ENCODE results near the gene AFAP1L2.

The AFAP1L2 gene

DNA sequence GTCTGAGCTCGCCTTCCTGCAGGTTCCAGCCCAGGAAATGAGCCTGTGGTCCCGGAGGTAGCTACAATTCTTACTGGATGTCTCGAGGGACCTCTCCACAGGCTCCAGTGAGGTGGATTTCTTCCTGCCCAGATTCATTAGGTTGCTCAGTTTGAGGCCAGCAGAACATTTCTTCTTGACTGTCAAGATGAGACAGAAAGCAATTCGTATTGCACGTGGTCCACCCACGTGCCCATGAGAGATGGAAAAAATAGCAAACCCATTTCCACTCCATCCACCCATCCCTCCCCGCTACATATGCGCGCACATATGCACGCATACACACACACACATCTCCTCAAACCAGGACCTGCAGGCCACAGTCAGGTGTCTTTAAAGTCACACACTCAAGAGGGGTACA lies 96.6 kb downstream of the AFAP1L2 start:
- DNase-seq, result no peak

DNA sequence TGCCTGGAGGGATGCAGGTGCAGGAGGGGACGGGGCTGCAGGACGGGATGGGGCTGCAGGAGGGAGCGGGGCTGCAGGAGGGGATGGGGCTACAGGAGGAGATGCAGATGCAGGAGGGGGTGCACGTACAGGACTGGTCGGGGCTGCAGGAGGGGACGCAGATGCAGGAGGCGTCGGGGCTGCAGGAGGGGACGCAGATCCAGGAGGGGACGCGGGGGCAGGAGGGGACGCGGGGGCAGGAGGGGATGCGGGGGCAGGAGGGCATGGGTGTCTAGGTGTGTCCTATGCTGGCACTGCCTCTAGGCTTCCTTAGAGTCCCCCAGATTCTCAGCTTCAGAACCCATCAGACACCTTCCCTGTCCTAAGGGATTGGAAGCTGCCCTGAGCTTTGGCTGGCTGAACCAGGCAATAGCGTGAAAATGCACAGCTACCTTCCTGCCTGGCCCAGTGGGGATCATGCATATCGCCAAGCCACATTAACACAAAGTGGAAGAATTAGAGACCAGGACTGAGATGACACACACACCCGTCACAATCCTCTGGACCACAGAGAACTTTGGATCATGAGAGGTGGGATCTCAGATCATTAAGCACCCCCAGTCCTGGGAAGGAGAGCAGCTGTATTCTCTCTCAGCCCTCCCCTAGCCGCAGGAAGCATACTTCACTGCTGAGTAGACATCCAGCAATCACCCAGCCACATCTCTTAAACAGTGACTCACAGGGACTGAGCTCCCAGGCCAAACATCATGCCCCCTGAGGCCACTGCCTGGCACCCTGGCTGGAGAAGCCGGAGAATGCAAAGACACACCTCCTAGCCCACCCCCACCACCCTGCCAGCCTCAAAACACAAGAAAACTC lies 98.0 kb downstream of the AFAP1L2 start:
- no peak for DNase-seq

DNA sequence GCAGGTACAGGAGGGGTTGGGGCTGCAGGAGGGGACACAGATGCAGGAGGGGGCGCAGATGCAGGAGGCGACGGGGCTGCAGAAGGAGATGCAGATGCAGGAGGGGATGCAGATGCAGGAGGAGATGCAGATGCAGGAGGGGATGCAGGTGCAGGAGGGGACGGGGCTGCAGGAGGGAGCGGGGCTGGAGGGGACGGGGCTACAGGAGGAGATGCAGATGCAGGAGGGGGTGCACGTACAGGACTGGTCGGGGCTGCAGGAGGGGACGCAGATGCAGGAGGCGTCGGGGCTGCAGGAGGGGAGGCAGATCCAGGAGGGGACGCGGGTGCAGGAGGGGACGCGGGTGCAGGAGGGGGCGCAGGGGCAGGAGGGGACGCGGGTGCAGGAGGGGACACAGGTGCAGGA lies 98.8 kb downstream of the AFAP1L2 start:
- no peak for DNase-seq

DNA sequence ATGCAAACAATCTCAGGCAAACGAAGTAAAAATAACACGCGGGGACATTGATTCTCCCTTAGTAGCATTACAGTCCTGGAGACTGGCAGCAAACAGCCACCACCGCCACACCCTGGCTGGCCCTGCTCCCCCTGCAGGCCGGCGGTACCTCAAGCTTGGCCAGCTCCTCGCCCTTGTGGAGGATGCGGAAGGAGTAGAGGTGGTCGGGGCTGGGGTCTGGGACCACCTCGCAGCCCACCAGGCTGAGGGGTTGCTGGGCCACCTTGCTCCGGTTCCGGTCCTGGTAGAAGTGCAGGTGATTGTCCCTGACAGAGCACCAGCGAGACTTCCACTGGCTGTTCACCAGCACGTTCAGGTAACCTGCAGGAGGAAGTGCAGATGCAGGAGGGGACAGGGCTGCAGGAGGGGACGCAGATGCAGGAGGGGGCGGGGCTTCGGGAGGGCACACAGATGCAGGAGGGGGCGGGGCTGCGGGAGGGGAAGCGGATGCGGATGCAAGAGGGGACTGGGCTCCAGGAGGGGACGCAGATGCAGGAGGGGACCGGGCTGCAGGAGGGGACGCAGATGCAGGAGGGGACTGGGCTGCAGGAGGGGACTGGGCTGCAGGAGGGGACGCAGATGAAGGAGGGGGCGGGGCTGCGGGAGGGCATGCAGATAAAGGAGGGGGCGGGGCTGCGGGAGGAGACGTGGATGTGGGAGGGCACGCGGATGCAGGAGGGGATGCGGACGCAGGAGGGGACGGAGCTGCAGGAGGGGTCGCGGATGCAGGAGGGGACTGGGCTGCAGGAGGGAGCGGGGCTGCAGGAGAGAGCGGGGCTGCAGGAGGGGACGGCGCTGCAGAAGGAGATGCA lies 99.5 kb downstream of the AFAP1L2 start:
- peak; percentile 59 for DNase-seq

DNA sequence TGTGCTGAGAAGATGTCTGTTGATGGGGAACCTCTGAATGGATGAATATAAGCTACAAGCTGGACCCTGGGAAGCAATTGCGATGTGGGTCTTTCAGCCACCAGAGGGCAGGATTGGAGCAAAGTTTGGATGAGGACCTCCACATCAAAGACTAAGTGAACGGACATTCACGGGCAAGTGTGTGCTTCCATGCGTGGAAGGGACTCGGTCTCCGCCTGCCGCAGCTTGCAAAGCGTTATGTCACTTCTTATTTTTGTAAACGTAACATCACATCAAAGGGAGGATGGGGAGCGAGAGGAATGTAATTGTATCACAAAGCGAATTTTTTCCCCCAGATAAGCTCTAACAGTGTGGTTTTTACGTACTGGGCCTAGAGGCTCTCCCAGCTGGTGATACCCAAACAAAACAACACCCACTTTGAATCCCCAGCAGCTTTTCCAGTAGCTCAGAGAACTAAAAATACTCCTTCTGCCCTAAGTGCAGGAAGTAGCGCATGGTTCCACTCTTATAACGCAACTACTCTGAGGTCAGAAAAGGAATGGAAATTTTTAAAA lies 100.2 kb downstream of the AFAP1L2 start:
- peak; percentile 90 for DNase-seq

DNA sequence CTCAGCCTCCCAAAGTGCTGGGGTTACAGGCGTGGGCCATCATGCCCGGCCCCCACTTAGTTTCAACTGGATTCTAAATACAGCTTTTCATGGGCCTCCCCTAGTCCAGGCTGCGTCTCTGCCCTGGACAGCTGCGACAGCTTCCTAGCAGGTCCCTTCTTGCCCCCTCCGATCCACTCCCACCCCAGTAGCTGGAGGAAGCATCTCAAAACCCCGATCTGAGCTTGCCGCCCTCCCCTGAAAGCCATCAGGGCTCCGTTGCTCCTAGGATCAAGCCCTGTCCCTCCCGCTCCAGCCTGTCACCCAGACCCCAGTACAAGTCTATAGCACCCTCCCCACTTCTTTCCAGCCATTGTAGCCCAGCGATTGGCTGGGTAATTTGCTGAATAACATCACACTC lies 100.7 kb downstream of the AFAP1L2 start:
- DNase-seq, result no peak

DNA sequence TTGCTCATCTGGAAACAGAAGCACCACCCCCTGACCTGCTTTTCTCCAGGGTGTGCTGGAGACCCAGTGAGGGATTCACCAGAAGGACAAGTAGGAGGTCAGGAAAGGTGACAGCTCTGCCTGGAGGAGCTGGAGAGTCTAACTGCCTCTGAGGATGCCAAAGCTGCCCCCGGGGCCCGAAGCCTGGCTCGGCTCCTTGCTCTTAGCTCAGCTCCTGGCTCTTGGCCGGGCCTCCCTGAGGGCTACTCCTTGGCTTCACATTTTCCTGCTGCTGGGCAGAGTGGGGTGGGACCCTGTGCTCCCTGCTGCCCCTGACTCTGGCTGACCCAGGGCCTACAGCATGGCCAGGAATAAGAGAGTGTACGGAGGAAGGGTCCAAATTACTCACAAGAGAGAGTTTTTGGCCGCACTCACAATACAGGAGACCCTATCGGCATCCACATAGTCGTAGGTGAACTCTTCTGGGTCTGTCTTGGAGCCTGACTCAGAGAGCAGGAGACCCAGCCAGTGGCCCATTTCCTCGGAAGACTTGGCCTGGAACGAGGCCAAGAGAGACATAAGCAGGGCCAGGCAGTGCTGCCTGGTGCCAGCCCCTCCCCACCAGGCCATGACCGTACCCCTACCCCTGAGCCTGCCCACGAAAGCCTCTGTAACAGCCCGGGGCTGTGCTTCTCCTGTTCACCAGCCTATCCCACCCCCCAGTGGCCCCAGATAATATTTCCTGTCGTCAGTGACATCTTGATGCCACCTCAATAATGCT lies 102.2 kb downstream of the AFAP1L2 start:
- no peak for DNase-seq

DNA sequence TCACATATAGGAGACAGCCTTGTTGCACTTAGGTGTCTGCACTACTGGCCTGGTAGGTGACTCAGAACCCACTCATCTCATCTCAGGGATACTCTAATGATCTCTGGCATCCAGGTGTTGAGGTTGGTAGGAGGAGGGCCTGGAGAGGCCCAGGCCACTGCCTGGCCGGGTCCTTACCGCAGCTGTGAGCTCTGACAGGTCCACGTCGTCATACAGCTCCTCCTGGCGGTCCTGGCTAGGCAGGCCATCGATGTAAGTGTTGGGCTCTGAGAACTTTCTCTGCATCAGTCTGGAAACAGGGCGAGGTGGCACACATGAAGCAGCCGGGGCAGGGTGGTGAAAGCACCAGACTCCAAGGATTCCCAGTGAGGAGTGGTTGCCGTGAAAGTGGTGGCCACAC lies 103.1 kb downstream of the AFAP1L2 start:
- no peak for DNase-seq

DNA sequence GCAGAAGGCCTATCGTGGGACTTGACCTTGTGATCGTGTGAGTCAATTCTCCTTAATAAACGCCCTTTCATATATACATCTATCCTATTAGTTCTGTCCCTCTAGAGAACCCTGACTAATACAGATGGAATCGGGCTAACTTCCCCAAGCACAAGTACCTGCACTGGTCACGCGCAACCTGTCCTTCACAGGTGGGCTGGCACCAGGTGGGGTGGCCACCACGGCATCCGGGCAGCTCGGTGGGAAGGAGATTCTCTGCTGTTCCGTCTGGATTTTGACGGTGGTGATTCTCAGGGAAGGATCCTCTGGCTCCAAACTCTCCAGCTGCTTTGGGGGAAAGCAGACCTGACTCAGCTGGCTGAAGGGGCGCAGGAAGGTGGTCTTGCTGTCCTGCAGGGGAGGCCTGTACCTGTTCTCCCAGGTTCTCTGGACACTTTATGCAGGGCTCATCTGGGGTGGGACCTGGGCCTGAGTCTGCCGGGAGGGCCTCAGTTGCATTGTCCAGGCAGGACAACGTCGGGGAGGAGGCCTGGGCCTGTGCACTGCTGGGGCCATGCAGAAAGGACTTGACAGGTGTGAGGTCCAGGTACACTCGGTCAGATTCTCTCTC lies 104.2 kb downstream of the AFAP1L2 start:
- DNase-seq, result no peak

DNA sequence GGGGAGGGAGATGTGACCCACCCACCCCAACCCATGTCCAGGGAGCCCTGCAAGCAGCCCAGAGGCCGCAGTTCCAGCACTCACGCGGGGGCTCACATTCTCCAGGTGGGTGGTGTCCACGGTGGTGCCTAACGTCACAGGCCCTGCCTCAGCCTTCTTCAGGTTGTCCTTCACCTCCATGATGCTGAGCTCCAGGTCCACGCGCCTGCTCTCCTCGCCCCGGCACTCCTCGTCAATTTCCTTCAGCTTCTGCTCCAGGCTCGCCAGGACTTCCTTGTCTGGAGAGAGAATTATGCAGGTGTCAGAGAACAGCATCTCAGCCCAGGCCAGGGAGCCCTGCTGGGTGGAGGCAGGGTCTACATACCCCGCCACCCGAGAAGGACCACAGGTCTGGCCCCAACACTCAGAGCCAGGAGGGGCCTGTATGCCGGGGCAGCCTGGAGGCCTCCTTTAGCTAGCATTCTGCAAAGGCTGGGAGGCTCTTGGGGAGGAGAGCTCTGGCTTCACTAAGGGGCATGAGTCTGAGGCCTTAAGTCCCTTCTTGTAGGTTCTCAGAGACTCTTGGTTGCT lies 107.1 kb downstream of the AFAP1L2 start:
- no peak for DNase-seq

DNA sequence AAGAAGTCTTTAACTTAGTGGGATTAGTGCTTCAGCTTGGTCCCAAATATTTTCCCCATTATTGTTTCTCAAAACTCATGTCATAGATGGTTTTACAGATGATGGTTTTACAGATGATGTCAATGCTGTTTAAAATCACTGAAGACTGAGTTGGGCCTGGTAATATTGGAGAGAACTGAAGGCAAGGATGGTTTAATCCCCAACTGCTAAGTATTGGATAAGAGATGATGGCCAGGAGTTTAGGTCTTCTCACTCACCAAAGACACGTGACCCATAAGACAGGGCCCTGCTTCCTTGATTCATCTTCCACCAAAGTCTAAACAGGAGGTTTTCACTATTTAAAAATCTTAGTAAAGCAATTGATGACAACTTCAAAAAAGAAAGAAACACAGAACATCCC lies 108.9 kb downstream of the AFAP1L2 start:
- no peak for DNase-seq

DNA sequence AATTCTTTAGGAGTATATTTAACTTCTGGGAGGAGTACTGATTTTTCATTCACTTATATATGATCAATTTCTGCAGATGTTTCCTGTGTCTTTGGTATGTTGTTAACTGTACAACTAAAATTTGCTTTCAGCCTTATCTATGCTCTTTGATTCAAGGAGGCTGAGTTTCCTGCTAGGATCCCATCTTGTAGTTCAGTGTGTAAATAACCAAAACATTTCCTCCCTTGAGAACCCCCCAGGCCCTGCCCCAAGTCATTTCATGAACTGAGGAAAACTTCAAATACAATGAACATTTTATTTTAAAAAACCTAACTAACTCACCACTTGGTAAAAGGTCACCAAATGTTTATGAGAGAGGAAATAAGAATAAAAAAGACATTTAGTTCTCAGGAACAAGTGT lies 109.8 kb downstream of the AFAP1L2 start:
- no peak for DNase-seq

DNA sequence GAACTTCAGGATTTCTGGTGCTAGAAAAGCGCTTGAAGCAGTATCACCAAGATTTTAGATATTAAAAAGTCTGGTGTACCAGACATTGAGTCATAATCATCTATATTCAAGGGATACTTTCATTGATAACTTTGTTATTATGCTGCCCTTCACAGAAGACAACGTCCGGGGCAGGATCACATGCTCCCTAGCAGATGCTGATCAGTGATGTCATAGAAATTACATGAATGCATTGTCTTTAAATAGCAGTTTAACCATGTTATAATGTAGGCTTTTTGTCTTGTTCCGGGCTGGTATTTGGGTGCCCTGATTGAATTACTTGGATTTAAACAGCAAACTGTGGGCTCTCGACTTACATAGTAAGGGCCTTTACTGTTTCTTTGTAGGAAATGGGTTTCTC lies 111.2 kb downstream of the AFAP1L2 start:
- no peak for DNase-seq

DNA sequence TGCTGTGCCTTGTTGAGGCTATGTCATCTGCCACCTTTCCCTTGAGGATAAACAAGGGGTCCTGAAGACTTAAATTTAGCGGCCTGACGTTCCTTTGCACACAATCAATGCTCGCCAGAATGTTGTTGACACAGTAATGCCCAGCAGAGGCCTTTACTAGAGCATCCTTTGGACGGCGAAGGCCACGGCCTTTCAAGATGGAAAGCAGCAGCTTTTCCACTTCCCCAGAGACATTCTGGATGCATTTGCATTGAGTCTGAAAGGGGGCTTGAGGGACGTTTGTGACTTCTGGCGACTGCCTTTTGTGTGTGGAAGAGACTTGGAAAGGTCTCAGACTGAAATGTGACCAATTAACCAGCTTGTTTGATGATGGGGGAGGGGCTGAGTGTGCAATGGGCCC lies 112.8 kb downstream of the AFAP1L2 start:
- no peak for DNase-seq

DNA sequence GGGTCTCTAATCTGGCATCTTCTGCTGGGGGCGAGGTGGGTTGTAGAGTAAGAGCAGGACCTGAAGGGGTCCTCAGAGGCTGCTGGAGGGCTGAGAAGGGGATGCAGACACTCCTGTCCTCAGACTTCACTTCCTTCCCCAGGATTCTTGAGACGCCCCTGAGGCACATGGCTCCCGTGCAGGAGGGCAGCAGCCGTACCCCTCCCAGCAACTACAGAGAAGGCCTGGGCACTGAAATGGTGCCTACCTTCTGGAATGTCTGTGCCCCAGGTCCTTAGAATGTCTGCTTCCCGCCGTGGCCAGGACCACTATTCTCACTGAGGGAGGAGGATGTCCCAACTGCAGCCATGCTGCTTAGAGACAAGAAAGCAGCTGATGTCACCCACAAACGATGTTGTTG lies 113.2 kb downstream of the AFAP1L2 start:
- no peak for DNase-seq

DNA sequence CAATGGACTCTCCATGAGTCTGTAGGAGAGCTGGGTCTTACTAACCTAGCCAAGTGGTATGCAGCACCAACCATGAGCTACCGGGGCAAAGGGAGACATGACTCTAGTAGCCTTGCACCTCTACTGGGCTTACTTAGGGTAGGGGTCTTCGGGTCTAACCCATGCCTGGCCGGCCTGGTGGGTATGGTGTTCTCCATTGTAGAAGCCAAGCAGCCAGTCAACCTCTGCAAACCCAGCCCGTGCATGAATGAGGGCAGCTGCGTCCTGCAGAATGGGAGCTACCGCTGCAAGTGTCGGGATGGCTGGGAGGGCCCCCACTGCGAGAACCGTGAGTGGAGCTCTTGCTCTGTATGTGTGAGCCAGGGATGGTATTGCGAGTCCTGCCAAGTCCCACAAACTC lies 114.3 kb downstream of the AFAP1L2 start:
- DNase-seq, result no peak

DNA sequence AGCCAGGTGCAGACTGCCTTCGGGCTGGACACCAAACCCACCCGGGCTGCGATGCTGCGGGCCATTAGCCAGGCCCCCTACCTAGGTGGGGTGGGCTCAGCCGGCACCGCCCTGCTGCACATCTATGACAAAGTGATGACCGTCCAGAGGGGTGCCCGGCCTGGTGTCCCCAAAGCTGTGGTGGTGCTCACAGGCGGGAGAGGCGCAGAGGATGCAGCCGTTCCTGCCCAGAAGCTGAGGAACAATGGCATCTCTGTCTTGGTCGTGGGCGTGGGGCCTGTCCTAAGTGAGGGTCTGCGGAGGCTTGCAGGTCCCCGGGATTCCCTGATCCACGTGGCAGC lies 115.2 kb downstream of the AFAP1L2 start:
- no peak for DNase-seq

DNA sequence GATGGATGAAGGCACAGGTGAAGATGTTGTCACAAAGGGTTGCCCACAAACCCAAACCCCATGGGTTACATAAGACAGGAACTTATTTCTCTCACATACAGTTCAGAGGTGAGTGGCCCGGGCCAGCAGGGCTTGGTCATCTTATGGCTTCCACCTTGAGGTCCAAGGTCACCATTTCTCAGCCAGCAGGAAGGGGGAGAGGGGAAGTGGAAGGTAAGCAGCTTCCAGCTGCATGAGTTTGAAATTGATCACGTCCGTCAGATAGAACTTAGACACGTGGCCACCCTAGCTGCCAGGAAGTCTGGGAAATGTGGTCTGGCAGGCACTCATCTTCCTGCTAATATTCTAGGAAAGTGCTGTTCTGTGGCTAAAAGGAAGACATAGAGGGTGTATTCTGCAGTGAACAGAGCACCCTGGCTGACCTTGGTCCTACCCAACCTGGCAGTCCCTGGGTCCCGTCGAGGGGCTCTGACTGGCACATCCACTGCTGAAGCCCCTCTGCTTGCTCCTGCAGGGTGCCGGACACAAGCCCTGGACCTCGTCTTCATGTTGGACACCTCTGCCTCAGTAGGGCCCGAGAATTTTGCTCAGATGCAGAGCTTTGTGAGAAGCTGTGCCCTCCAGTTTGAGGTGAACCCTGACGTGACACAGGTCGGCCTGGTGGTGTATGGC lies 115.7 kb downstream of the AFAP1L2 start:
- DNase-seq, result peak; percentile 47

DNA sequence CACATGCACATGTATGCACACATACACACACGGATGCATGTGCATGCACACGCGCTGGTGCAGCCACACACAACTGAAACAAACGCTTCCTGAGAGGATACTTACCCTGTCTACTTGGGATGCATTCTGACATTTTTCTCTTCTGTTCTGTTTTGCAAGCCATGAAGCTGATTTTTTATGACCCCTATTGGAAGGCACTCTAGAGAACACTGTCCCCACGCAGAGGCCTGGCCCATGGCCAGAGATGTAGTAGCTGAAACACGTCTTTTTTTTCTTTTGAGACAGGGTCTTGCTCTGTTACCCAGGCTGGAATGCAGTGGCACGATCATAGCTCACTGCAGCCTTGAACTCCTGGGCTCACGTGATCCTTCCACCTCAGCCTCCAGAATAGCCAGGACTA lies 117.4 kb downstream of the AFAP1L2 start:
- DNase-seq, result no peak

DNA sequence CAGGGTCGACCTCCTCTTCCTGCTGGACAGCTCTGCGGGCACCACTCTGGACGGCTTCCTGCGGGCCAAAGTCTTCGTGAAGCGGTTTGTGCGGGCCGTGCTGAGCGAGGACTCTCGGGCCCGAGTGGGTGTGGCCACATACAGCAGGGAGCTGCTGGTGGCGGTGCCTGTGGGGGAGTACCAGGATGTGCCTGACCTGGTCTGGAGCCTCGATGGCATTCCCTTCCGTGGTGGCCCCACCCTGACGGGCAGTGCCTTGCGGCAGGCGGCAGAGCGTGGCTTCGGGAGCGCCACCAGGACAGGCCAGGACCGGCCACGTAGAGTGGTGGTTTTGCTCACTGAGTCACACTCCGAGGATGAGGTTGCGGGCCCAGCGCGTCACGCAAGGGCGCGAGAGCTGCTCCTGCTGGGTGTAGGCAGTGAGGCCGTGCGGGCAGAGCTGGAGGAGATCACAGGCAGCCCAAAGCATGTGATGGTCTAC lies 118.3 kb downstream of the AFAP1L2 start:
- no peak for DNase-seq

DNA sequence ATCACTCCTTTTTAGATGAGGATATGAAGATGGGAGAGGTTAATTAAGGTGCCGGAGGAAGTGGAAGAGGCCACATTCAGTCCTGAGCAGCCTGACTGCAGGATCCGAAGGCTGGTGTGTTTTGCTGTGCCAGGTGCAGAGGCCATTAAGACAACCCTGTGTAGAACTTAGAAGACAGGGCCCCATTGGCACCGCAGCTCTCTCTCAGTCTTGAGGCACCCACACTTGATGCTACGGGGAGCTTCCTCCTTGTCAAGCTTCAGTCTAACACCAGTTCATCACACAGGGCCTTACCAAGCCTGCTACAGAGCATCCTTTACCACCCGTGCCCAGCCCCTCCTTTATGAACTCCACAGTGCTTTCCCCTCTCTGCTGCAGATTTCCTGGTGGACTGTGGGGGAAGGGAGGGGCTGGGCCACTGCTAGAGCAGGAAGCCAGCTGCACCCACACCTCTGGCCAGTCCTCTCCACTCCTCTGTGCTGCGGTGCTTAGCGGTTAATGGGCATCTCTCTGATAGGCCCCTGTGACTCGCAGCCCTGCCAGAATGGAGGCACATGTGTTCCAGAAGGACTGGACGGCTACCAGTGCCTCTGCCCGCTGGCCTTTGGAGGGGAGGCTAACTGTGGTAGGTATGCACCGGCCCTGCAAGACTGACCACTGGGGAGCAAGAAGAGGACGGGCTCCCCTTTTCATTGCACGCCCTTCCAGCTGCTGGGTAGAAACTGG lies 119.8 kb downstream of the AFAP1L2 start:
- no peak for DNase-seq
